Left lung (tissue), 10 donors: ENCODE measurements around the gene ATN1. TPM values are rescaled to one million over a fixed set of nuclear protein-coding genes. Genes with fewer than 3 reads are reported as not detected.

Source experiments
- ATAC-seq: fragments of 200-7000 bp; cut with Tn5 transposase; one replicate; pipeline ENCODE4 v1.9.1; 2020; ENCODE audit warnings: moderate library complexity
- DNase-seq, 4 donors: peaks; one replicate each; pipeline ENCODE4 v3.0.0-alpha.2; 2013 to 2020
- H3K27ac ChIP-seq, 2 donors: fragments of 200-600 bp; sonication (generic) in 1 of 2; one replicate each; pipeline versions ENCODE4 v1.5.0 to v1.8.0; 2020 to 2021
- H3K27me3 ChIP-seq, 2 donors: fragments of 200-600 bp; sonication (generic) in 1 of 2; one replicate each; pipeline versions ENCODE4 v1.5.0 to v1.8.0; 2020 to 2021
- H3K36me3 ChIP-seq, 2 donors: fragments of 200-600 bp; sonication (generic) in 1 of 2; one replicate each; pipeline versions ENCODE4 v1.5.0 to v1.8.0; 2020 to 2021
- H3K4me1 ChIP-seq, 2 donors: fragments of 200-600 bp; one replicate each; pipeline ENCODE4 v1.8.0; 2021
- H3K4me3 ChIP-seq, 2 donors: fragments of 200-600 bp; sonication (generic) in 1 of 2; one replicate each; pipeline versions ENCODE4 v1.5.0 to v1.8.0; 2020 to 2021; ENCODE audit warnings: mild to moderate bottlenecking in 1 of 2
- H3K9me3 ChIP-seq, 2 donors: fragments of 200-600 bp; sonication (generic) in 1 of 2; one replicate each; pipeline versions ENCODE4 v1.5.0 to v1.8.0; 2020 to 2021
- intact Hi-C, 2 donors: fragments of 100-400 bp; cut with DNase I; formaldehyde crosslinking; loops; one replicate each; pipeline versions ENCODE4 v1.11.2 to v1.14.2; 2022
- polyA plus RNA-seq, 6 donors: library from polyadenylated mRNA; unstranded; fragments of 120-200 nt; gene quantifications; one replicate each; pipeline ENCODE4 v1.2.1, GENCODE V29; 2013; ENCODE audit not compliant: insufficient read length in 6 of 6
- total RNA-seq, 2 donors: library from RNA; stranded (reverse); fragmentation: NEBNext Ultra II Directional; extraction: Animal tissue kit (Norgen Biotek cat#: 25700); gene quantifications; one replicate each; pipeline ENCODE4 v1.2.1, GENCODE V29; 2021
- TF ChIP-seq, protein P1 (sequence below), 2 donors: fragments of 200-600 bp; sonication (generic) in 1 of 2; IDR thresholded peaks; one replicate each; pipeline versions ENCODE4 v1.5.0 to v1.8.0; 2021; ENCODE audit warnings: antibody characterized with exemption in 2 of 2
- donor health status: DM: no; HTN: yes; CAD: no.
- donor health status: DM: no; HTN: no; CAD: no.

ATN1 gene
- total and polyA plus RNA-seq, 8 donors: 94.9 to 134 (median 110) TPM

DNA sequence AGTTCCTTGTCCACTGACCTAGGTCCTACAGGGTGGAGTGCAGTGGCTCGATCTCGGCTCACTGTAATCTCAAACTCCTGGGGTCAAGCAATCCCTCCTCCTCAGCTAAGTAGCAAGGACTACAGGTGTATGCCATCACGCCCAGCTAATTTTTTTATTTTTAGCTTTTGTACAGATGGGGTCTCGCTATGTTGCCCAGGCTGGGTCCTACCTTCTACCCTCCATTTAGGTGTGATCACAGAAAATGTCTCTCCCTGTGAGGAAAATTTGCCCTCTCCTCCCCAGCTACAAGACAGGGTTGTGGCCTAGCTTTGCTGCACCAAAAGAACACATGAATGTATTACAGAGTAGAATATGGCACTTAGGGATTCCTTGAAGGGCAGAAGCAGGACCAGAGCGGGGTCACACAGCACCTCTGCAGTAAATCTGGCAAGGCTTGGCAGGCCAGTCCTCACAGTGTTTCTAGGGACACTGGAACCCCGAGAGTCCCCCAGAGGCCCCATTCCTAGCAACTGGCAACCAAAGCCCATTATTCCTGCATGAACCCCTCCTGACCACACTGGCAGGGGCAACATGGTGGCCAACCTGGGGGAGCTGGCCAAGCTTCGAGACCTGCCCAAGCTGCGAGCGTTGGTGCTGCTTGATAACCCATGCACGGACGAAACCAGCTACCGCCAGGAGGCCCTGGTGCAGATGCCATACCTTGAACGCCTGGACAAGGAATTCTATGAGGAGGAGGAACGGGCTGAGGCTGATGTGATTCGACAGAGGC, 15.4 kb upstream of the ATN1 start:
- TF ChIP-seq, protein P1, sequence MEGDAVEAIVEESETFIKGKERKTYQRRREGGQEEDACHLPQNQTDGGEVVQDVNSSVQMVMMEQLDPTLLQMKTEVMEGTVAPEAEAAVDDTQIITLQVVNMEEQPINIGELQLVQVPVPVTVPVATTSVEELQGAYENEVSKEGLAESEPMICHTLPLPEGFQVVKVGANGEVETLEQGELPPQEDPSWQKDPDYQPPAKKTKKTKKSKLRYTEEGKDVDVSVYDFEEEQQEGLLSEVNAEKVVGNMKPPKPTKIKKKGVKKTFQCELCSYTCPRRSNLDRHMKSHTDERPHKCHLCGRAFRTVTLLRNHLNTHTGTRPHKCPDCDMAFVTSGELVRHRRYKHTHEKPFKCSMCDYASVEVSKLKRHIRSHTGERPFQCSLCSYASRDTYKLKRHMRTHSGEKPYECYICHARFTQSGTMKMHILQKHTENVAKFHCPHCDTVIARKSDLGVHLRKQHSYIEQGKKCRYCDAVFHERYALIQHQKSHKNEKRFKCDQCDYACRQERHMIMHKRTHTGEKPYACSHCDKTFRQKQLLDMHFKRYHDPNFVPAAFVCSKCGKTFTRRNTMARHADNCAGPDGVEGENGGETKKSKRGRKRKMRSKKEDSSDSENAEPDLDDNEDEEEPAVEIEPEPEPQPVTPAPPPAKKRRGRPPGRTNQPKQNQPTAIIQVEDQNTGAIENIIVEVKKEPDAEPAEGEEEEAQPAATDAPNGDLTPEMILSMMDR (IDR thresholded peaks at IDR 0.05): no peak
- Histone ChIP-seq H3K36me3 (no peaks in the 10 kb centered on the region), H3K4me3 (no peak overlapping the region), H3K27me3 (peaks cover 0 to 40% of the 10 kb centered on the region in 2 donors), H3K27ac (no peak overlapping the region), H3K9me3 (no peaks in the 10 kb centered on the region), H3K4me1 (peaks cover 0 to 24% of the 10 kb centered on the region in 2 donors)
- ATAC-seq (no peak), DNase-seq (peak in 1 of 4 donors; percentile 28)
- intact Hi-C loops: no loop called here

DNA sequence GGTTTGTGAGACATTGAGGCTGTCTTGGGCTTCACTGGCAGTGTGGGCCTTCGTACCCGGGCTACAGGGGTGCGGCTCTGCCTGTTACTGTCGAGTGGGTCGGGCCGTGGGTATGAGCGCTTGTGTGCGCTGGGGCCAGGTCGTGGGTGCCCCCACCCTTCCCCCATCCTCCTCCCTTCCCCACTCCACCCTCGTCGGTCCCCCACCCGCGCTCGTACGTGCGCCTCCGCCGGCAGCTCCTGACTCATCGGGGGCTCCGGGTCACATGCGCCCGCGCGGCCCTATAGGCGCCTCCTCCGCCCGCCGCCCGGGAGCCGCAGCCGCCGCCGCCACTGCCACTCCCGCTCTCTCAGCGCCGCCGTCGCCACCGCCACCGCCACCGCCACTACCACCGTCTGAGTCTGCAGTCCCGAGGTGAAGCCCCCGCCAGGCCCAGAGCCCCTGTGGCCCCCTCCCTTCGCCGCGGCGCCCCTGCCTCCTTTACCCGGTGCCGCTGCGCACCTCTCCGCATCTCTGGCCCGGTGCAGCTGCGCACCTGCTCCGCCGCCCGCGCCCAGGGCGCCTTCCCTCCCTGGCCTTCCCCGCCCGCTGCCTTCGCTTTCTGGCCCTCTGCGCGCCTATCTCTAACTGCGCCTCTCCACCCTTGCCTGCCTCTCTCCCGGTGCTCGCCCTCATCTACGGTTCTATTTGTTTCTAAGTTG, 13.4 kb upstream of the ATN1 start, which contains the start of gene ENO2:
ENO2 (plus strand) TSS at position 335 of the 701 bp plus-strand sequence. CDS start 1,253 bp downstream, outside the sequence.
- peak within 1 kb of the TSS; percentile 61 to 66 for H3K27ac ChIP-seq
- TF ChIP-seq, protein P1 (IDR thresholded peaks at IDR 0.05): no peak
- ATAC-seq (peak; percentile 92), DNase-seq (peak in 3 of 4 donors; percentile 69 to 92 (median 84))
- H3K36me3 ChIP-seq: peaks cover 0 to 8% of the 10 kb centered on the region in 2 donors
- intact Hi-C loops: no loop called here
- peak within 1 kb of the TSS; percentile 44 to 58 for H3K4me3 ChIP-seq
- H3K27me3 ChIP-seq: peaks cover 0 to 40% of the 10 kb centered on the region in 2 donors
- peaks cover 0 to 24% of the 10 kb centered on the region in 2 donors for H3K4me1 ChIP-seq
- no peaks in the 10 kb centered on the region for H3K9me3 ChIP-seq

DNA sequence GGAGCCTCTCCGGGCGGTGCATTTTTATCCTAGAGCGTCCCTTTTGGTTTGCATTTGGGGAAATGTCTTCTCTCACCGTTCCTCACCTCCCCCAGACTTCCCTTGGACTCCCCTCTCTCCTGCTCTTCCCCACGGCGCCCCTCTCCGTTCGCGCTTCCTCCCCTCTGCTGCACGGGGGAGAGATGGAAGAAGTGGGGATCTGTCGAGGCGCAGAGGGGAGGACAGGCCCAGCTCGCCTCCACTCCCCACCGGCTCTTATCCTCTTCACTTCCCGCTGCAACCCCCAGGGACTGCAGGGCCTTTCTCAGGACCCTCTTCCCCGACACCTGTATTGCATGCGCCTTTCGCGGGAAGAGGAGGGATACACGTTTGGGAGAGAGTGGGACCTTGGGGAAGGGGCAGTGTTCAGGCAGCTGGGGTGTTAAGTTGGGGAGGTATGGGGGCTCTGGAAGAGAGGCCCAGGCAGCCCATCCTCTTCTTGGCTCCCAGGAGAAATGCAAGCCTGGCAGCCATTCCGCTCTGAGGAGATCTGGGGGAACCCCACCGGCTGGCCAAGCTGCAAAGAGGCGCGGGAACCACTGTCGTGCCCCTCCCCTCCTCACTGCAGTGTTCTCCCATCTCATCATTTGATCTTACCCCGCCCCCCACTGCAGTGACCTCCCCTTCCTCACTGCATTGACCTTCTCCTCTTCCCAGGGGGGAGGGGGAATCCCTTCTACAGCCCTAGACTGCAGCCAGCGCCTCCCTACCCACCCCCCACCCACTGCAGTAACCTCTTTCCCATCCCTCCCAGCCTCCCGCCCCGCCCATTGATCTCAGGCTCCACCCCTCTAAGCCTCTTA, 12.6 kb upstream of the ATN1 start:
- Histone ChIP-seq H3K27ac (peak overlapping the region; percentile 61 to 66), H3K4me3 (peak overlapping the region; percentile 44 to 58), H3K9me3 (no peaks in the 10 kb centered on the region), H3K27me3 (peaks cover 0 to 40% of the 10 kb centered on the region in 2 donors), H3K4me1 (peaks cover 0 to 24% of the 10 kb centered on the region in 2 donors), H3K36me3 (peaks cover 0 to 12% of the 10 kb centered on the region in 2 donors)
- DNase-seq (peak in 1 of 4 donors; percentile 33), ATAC-seq (peak; percentile 22)
- intact Hi-C loops: no loop called here
- TF ChIP-seq, protein P1 (IDR thresholded peaks at IDR 0.05): no peak

DNA sequence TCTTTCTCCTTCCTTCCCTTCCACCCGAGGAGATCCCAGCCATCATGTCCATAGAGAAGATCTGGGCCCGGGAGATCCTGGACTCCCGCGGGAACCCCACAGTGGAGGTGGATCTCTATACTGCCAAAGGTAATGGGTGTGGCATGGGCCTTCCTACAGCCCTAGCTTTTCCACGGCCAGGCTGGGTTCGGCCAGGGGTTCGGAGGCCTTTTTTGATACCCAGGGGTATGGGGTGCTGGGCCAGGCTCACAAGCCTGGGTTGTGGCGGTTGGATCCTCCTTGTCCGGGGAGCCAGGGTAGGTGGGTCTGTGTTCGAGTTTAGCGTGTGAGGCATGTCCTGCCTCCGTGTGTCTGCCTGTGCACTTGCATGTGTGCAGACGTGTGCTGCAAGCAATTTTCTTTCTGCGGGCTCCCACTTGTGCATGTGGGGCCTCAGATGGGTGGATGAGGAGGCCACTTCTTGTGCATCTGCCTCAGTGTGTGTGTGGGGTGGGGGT, 11.9 kb upstream of the ATN1 start:
- H3K27ac ChIP-seq: no peak overlapping the region
- ATAC-seq: no peak
- TF ChIP-seq, protein P1 (IDR thresholded peaks at IDR 0.05): no peak
- no peak overlapping the region for H3K4me3 ChIP-seq
- no peaks in the 10 kb centered on the region for H3K9me3 ChIP-seq
- intact Hi-C loops: no loop called here
- peaks cover 0 to 16% of the 10 kb centered on the region in 2 donors for H3K36me3 ChIP-seq
- peaks cover 0 to 24% of the 10 kb centered on the region in 2 donors for H3K4me1 ChIP-seq
- peak in 1 of 4 donors; percentile 32 for DNase-seq
- peaks cover 0 to 40% of the 10 kb centered on the region in 2 donors for H3K27me3 ChIP-seq
